CD4-positive, alpha-beta T cell (primary cell): ENCODE measurements around the gene ZNF605. TPM values are rescaled to one million over a fixed set of nuclear protein-coding genes. Genes with fewer than 3 reads are reported as not detected.

ENCODE experiments used
- ATAC-seq: fragments of 200-7000 bp; cut with Tn5 transposase; one replicate; pipeline ENCODE4 v1.10.0; 2022; ENCODE audit warnings: mild to moderate bottlenecking; ENCODE audit not compliant: poor library complexity
- CTCF ChIA-PET: fragments of 350-600 bp; sonication (Branson Sonifier 250); formaldehyde crosslinking; loops from one replicate; lab custom pipeline; 2021; ENCODE audit warnings: antibody characterized with exemption, inconsistent platforms; lab: Charles Lee
- POLR2A ChIA-PET: fragments of 350-600 bp; sonication (Branson Sonifier 250); formaldehyde crosslinking; loops from one replicate; lab custom pipeline; 2021; ENCODE audit warnings: antibody characterized with exemption, inconsistent platforms; lab: Charles Lee
- DNase-seq, 14 experiments: peaks; one replicate each; pipeline ENCODE4 v3.0.0-alpha.2; 2013 to 2020; ENCODE audit warnings: mixed read lengths in 2 of 14
- H3K27ac ChIP-seq, 2 donors: one replicate each; pipeline versions ENCODE4 v1.5.1 to v1.7.0; 2013; ENCODE audit warnings: low read length in 2 of 2, low read depth in 1 of 2, mild to moderate bottlenecking in 1 of 2
- H3K27me3 ChIP-seq, 2 experiments: 1 replicate in 1 of 2; 2 replicates in 1 of 2; pipeline versions ENCODE4 v1.6.1 to v1.7.0; 2013; ENCODE audit warnings: low read length in 2 of 2, control low read depth in 1 of 2, mild to moderate bottlenecking in 1 of 2, moderate library complexity in 1 of 2; ENCODE audit not compliant: insufficient read depth in 2 of 2, control insufficient read depth in 1 of 2
- H3K36me3 ChIP-seq: one replicate; pipeline ENCODE4 v1.6.1; 2013; ENCODE audit warnings: low read length, control low read depth; ENCODE audit not compliant: insufficient read depth
- H3K4me1 ChIP-seq: one replicate; pipeline ENCODE4 v1.6.1; 2013; ENCODE audit warnings: low read length, control low read depth; ENCODE audit not compliant: insufficient read depth
- H3K4me3 ChIP-seq: one replicate; pipeline ENCODE4 v1.5.1; 2013; ENCODE audit warnings: mild to moderate bottlenecking, low read length, moderate library complexity
- H3K9me3 ChIP-seq, 2 experiments: 1 replicate in 1 of 2; 2 replicates in 1 of 2; pipeline versions ENCODE4 v1.6.1 to v1.7.0; 2013; ENCODE audit warnings: low read length in 2 of 2, mild to moderate bottlenecking in 2 of 2, control low read depth in 1 of 2, moderate library complexity in 1 of 2; ENCODE audit not compliant: control insufficient read depth in 1 of 2, insufficient read depth in 1 of 2
- H3K27ac Mint-ChIP-seq: one replicate; pipeline ENCODE4 v1.8.0; 2020; ENCODE audit warnings: mixed read lengths
- H3K27me3 Mint-ChIP-seq: one replicate; pipeline ENCODE4 v1.8.0; 2021; ENCODE audit warnings: mixed read lengths
- H3K36me3 Mint-ChIP-seq: one replicate; pipeline ENCODE4 v1.8.0; 2021; ENCODE audit warnings: low read depth, mixed read lengths
- H3K4me1 Mint-ChIP-seq: one replicate; pipeline ENCODE4 v1.8.0; 2021; ENCODE audit warnings: low read depth, mixed read lengths
- H3K4me3 Mint-ChIP-seq: one replicate; pipeline ENCODE4 v1.8.0; 2020; ENCODE audit warnings: mild to moderate bottlenecking, mixed read lengths
- H3K9me3 Mint-ChIP-seq: one replicate; pipeline ENCODE4 v1.8.0; 2020; ENCODE audit warnings: mixed read lengths
- CTCF ChIP-seq: fragments of 200-600 bp; IDR thresholded peaks from one replicate; pipeline ENCODE4 v1.8.0; 2022; ENCODE audit warnings: antibody characterized with exemption, mild to moderate bottlenecking
- intact Hi-C, 2 experiments: fragments of 100-400 bp; cut with DNase I in 1 of 2; cut with micrococcal nuclease in 1 of 2; formaldehyde crosslinking; loops; one replicate each; pipeline versions ENCODE4 v1.15.1 to v1.9.0; 2023 to 2025; cut with DNase I, micrococcal nuclease
- total RNA-seq, 174 experiments: library from RNA in 2 of 174; stranded (reverse) in 2 of 174; gene quantifications; one replicate each; pipeline ENCODE4 v1.2.3 and lab custom pipeline; 2021 to 2026

ZNF605 gene
- total RNA-seq, 2 experiments from 2014 or later: 5.3 to 5.8 TPM

DNA sequence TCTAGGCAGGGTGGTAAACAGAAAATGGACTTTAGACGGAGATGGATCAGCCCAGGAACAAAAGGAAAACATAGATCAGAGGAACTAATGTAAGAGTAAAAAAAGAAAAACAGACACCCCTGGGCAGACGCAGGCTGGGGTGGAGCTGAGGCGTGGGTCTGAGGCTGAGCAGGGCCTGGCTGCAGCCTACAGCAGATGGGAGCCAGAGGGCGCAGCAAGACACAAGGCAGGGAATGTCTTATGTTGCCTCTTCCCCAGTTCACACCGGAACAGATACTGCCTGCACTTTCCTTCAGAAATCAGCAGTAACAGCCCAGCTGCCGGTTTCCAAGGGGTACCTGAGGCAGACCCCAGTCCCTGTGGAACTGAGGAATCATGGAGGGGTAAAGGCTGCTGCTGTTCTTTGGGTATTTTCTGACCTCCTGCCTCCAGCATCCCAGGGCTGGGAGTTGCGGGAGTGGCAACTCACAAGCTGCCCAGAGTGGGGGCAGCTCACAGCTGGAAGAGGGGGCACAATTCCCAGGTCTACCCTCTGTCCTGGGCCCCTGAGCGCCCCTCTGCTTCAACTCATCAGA is 9.8 kb downstream of the ZNF605 start:
- H3K9me3 ChIP-seq: peaks cover 52 to 87% of the 10 kb centered on the region in 2 experiments
- no peak for TF ChIP-seq CTCF
- ChIA-PET POLR2A (no interaction called here), CTCF (no interaction called here)
- Mint-ChIP-seq H3K9me3 (peaks cover 7% of the 10 kb centered on the region), H3K27ac (no peak overlapping the region), H3K4me1 (no peaks in the 10 kb centered on the region), H3K36me3 (peaks cover 61% of the 10 kb centered on the region), H3K4me3 (no peak overlapping the region), H3K27me3 (no peaks in the 10 kb centered on the region)
- ATAC-seq: no peak
- no peaks in the 10 kb centered on the region for H3K4me1 ChIP-seq
- H3K27me3 ChIP-seq: no peaks in the 10 kb centered on the region
- H3K4me3 ChIP-seq: no peak overlapping the region
- no peak for DNase-seq
- intact Hi-C loops: no loop called here
- peaks cover 57% of the 10 kb centered on the region for H3K36me3 ChIP-seq
- H3K27ac ChIP-seq: no peak overlapping the region

DNA sequence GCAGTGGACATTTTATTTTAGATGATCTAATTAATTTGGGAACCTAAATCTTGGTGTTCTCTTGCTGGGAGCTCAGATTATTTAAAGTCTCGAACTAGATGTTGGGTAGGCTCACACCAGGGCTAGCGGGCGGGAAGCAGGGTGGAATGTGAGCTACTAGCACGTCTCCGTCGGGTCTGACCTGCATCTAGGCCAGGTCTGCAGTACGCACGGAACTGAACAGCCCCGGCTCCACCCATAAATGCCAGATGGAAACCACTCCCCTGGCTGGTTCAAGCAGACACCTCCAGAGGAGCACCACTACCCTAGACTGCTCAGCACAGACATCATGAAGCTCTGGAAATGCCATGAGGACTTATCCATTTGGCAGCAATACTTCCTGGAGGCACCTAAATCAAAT is 10.3 kb downstream of the ZNF605 start:
- Histone ChIP-seq H3K36me3 (peaks cover 58% of the 10 kb centered on the region), H3K4me1 (no peaks in the 10 kb centered on the region), H3K27ac (no peak overlapping the region), H3K4me3 (no peak overlapping the region), H3K27me3 (no peaks in the 10 kb centered on the region), H3K9me3 (peaks cover 58 to 89% of the 10 kb centered on the region in 2 experiments)
- Mint-ChIP-seq H3K27ac (no peak overlapping the region), H3K36me3 (peaks cover 66% of the 10 kb centered on the region), H3K27me3 (no peaks in the 10 kb centered on the region), H3K4me3 (no peak overlapping the region), H3K4me1 (no peaks in the 10 kb centered on the region), H3K9me3 (peaks cover 7% of the 10 kb centered on the region)
- DNase-seq: no peak
- ChIA-PET CTCF (no interaction called here), POLR2A (no interaction called here)
- ATAC-seq: no peak
- no peak for TF ChIP-seq CTCF
- intact Hi-C loops: no loop called here

DNA sequence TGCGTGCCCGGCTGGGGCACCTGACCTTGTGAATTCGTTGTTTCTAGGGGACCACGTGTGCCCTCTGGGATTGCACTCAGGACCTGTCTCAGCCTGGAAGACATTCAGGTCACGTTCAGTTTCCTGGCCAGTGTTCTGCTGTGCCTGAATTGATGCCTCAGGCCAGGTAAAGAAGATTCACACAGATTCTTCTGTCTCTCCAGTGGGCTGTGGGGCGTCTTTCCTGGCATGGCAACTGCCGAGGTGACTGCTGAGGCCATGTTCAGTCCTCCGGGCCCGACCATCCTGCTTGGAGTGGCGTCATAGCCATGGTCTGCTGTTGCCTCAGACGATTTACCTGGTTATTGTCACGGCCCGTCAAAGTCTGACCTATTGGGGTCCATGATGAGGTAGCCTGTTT is 13.5 kb downstream of the ZNF605 start:
- ChIA-PET CTCF (no interaction called here), POLR2A (no interaction called here)
- no peak for ATAC-seq
- intact Hi-C loops: no loop called here
- Histone ChIP-seq H3K36me3 (peaks cover 45% of the 10 kb centered on the region), H3K4me1 (no peaks in the 10 kb centered on the region), H3K27me3 (no peaks in the 10 kb centered on the region), H3K9me3 (peaks cover 47 to 90% of the 10 kb centered on the region in 2 experiments), H3K27ac (no peak overlapping the region), H3K4me3 (no peak overlapping the region)
- no peak for DNase-seq
- Mint-ChIP-seq H3K36me3 (peaks cover 80% of the 10 kb centered on the region), H3K4me3 (no peak overlapping the region), H3K27me3 (no peaks in the 10 kb centered on the region), H3K4me1 (no peaks in the 10 kb centered on the region), H3K9me3 (no peaks in the 10 kb centered on the region), H3K27ac (no peak overlapping the region)
- TF ChIP-seq CTCF: no peak
